WERI-Rb-1 (cell line): Measurements from ENCODE around the gene TRIM38.

ENCODE experiments used
- DNase-seq: peaks from one replicate; pipeline ENCODE4 v3.0.0-alpha.2; 2020
- H3K27ac ChIP-seq: fragments of 250-450 bp; sonication (Bioruptor Pico); 2 replicates; pipeline ENCODE4 v1.5.1; 2020; ENCODE audit warnings: mild to moderate bottlenecking, moderate library complexity
- H3K27me3 ChIP-seq: fragments of 250-450 bp; sonication (Bioruptor Pico); 2 replicates; pipeline ENCODE4 v1.5.1; 2021; ENCODE audit warnings: mild to moderate bottlenecking, low read depth, moderate library complexity; ENCODE audit not compliant: insufficient read depth, severe bottlenecking
- H3K36me3 ChIP-seq: fragments of 250-450 bp; sonication (Bioruptor Pico); 2 replicates; pipeline ENCODE4 v1.5.1; 2020; ENCODE audit warnings: mild to moderate bottlenecking, moderate library complexity
- H3K4me3 ChIP-seq: 2 replicates; pipeline ENCODE4 v1.5.1; 2011; ENCODE audit warnings: low read depth, mild to moderate bottlenecking, control low read depth, low read length
- H3K9me3 ChIP-seq: fragments of 250-450 bp; sonication (Bioruptor Pico); 2 replicates; pipeline ENCODE4 v1.5.1; 2021; ENCODE audit warnings: mild to moderate bottlenecking, moderate library complexity; ENCODE audit not compliant: severe bottlenecking
- TF ChIP-seq, protein P1 (sequence below): IDR thresholded peaks from 2 replicates; pipeline ENCODE4 v1.5.1; 2011; ENCODE audit warnings: low read depth, mild to moderate bottlenecking, control low read depth, inconsistent platforms, low read length

The TRIM38 gene

DNA sequence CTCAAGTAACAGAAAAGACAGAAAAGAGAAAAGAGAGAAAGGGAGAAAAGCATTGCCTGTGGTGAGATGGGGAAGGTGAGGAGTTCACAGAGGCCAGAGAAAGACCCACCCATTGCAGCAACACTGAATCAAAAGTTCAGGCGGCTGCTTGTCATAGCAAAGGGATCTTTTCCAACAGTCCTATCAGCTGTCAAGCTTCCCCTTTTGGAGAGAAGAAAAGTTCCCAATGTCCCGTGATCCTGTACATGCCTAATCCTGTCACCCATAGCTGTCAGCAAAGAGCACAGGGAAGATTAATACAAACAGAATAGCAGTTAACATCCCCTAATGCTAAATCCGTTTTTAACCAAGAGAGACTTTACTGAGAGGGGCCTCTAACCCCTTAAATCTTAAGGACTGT, 8.9 kb upstream of the TRIM38 start:
- Histone ChIP-seq H3K9me3 (peaks cover 4% of the 10 kb centered on the region), H3K36me3 (no peaks in the 10 kb centered on the region), H3K27me3 (no peaks in the 10 kb centered on the region), H3K27ac (no peak overlapping the region), H3K4me3 (no peak overlapping the region)
- no peak for DNase-seq
- TF ChIP-seq, protein P1, sequence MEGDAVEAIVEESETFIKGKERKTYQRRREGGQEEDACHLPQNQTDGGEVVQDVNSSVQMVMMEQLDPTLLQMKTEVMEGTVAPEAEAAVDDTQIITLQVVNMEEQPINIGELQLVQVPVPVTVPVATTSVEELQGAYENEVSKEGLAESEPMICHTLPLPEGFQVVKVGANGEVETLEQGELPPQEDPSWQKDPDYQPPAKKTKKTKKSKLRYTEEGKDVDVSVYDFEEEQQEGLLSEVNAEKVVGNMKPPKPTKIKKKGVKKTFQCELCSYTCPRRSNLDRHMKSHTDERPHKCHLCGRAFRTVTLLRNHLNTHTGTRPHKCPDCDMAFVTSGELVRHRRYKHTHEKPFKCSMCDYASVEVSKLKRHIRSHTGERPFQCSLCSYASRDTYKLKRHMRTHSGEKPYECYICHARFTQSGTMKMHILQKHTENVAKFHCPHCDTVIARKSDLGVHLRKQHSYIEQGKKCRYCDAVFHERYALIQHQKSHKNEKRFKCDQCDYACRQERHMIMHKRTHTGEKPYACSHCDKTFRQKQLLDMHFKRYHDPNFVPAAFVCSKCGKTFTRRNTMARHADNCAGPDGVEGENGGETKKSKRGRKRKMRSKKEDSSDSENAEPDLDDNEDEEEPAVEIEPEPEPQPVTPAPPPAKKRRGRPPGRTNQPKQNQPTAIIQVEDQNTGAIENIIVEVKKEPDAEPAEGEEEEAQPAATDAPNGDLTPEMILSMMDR = no peak

DNA sequence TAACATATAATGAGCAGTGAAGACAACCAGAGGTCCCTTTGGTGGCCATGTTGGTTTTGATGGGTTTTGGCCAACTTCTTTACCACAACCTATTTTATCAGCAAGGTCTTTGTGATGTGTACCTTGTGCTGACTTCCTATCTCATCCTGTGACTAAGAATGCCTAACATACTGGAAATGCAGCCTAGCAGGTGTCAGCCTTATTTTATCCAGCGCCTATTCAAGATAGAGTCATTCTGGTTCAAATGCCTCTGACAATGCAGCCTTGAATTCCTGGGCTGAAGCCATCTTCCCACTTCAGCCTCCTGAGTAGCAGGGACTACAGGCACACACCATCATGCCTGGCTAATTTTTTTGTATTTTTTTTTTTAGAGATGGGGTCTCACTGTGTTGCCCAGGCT, 7.8 kb upstream of the TRIM38 start:
- Histone ChIP-seq H3K4me3 (no peak overlapping the region), H3K36me3 (no peaks in the 10 kb centered on the region), H3K27me3 (no peaks in the 10 kb centered on the region), H3K9me3 (peaks cover 13% of the 10 kb centered on the region), H3K27ac (no peak overlapping the region)
- TF ChIP-seq, protein P1 = no peak
- DNase-seq = no peak

DNA sequence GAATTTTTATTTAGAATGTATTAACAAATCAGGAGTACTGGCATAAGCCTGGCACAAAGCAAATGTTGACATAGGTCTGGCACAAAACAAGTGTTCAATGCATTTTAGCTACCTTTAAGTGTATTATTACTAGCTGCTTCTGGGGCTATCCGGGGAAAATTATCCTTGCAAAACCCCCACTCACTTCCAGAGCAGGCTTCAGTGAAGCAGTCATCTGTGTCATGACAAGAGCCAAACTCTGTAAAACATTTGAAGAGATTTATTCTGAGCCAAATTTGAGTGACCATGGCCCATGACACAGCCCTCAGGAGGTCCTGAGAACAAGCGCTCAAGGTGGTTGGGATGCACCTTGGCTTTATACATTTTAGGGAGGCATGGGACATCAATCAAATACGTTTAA, 6.4 kb upstream of the TRIM38 start:
- Histone ChIP-seq H3K9me3 (peaks cover 16% of the 10 kb centered on the region), H3K27ac (no peak overlapping the region), H3K36me3 (no peaks in the 10 kb centered on the region), H3K27me3 (no peaks in the 10 kb centered on the region), H3K4me3 (no peak overlapping the region)
- TF ChIP-seq, protein P1 = no peak
- no peak for DNase-seq

DNA sequence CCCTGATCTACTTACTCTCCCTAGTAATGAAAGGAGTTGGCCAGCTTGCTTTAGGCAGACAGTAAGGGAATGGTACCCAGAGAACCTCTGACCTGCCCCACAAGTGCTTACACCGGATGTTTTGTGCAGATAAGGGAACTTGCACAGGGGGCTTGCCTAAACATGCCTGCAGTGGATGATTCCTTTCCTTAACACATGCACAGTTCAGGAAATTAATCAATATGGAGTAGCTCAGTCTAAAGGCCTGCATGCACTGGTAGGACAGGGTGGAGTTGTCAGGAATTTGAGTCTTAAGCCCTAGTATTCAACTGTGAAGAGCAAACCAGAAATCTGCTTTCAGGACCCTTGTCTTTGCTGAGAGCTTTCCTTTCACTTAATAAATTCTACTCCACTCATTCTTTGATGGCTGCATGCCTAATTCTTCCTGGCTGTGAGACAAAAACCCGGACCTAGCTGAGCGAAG, 3.9 kb upstream of the TRIM38 start:
- TF ChIP-seq, protein P1 = no peak
- H3K9me3 ChIP-seq = peaks cover 16% of the 10 kb centered on the region
- no peak overlapping the region for H3K4me3 ChIP-seq
- no peak for DNase-seq
- H3K27ac ChIP-seq = no peak overlapping the region
- no peaks in the 10 kb centered on the region for H3K36me3 ChIP-seq
- no peaks in the 10 kb centered on the region for H3K27me3 ChIP-seq

DNA sequence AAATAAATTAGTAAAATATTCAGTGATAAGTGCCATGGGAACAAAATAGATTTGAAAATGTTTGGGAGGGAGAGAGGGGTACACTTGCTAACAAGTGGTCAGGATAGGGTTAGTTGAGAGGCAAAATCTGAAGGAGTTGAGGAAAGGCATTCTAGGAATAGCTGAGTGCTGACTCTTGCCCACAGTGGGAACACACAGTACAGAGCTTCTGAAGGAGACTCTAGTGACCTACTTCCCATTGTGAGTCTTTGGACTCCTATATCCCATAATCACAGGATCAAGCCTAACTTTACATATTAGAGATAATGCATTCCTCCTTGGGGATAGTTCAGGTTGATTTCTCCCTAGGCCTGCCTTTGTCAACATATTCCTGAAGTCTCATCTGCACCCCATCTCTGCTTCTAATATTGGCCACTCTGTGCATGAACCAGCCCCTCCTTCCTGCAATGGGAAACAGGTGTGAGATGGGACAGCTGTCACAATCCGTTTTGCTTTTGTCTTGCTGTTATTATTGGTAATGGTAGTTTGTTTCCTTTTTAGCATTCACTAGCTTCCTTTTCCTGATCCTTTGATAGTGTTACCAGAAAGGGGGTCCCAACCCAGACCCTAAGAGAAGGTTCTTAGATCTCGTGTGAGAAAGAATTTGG, 2.6 kb upstream of the TRIM38 start:
- DNase-seq = no peak
- H3K27me3 ChIP-seq = no peaks in the 10 kb centered on the region
- H3K36me3 ChIP-seq = no peaks in the 10 kb centered on the region
- TF ChIP-seq, protein P1 = no peak
- H3K4me3 ChIP-seq = no peak overlapping the region
- H3K9me3 ChIP-seq = peaks cover 16% of the 10 kb centered on the region
- H3K27ac ChIP-seq = no peak overlapping the region

DNA sequence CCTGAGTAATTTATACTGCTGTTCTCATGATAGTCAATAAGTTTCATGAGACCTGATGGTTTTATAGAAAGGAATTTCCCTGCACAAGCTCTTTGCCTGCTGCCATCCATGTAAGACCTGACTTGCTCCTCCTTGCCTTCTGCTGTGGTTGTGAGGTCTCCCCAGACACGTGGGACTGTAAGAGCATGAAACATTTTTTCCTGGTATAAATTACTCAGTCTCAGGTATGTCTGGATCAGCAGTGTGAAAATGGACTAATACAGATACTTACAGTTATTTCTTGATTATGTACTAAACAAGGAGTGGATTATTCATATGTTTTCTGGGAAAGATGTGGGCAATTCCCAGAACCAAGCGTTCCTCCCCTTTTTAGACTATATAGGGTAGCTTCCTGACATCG, 1.9 kb upstream of the TRIM38 start:
- no peaks in the 10 kb centered on the region for H3K36me3 ChIP-seq
- DNase-seq = no peak
- H3K4me3 ChIP-seq = no peak overlapping the region
- peaks cover 16% of the 10 kb centered on the region for H3K9me3 ChIP-seq
- no peak overlapping the region for H3K27ac ChIP-seq
- H3K27me3 ChIP-seq = no peaks in the 10 kb centered on the region
- TF ChIP-seq, protein P1 = no peak
